ENCODE results near the gene SLC37A3. TPM values are rescaled to one million over a fixed set of nuclear protein-coding genes. Genes with fewer than 3 reads are reported as not detected.
"Not testable (repeated sequence)": the region's sequence is repeated elsewhere in the genome, so short reads cannot be mapped to it uniquely, and the experiment has no call there.

Gene SLC37A3
- total RNA-seq, 5 donors from 2014 or later (not counting 1 experiment from before 2014, with no cell fraction given), result 23.2 to 50.5 (median 38.1) TPM

DNA sequence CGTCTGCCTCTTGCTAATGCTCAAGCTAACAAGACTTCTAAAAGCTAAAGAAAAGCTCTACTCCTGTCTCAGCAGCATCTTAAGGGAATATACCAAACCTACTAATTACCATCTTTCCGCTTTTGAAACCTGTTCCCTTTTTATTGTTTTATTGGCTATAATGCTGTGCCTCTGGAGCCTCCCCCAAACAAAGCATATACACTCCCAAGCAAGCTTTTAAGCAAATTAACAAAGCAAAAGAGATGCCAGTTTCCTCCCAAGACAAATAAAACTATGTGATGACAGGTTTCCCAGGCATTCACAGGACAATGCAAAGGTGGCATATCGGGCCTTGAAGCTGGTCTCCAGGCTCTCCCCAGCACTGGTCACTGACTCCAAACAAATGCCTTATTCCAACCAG lies 52.9 kb downstream of the SLC37A3 start:
- DNase-seq, result no peak
- 78% methylated on average over 1 of the region's 3 CpGs for WGBS (ENCODE audit: insufficient coverage)
- H3K27me3 Mint-ChIP-seq, result no peaks in the 10 kb centered on the region

DNA sequence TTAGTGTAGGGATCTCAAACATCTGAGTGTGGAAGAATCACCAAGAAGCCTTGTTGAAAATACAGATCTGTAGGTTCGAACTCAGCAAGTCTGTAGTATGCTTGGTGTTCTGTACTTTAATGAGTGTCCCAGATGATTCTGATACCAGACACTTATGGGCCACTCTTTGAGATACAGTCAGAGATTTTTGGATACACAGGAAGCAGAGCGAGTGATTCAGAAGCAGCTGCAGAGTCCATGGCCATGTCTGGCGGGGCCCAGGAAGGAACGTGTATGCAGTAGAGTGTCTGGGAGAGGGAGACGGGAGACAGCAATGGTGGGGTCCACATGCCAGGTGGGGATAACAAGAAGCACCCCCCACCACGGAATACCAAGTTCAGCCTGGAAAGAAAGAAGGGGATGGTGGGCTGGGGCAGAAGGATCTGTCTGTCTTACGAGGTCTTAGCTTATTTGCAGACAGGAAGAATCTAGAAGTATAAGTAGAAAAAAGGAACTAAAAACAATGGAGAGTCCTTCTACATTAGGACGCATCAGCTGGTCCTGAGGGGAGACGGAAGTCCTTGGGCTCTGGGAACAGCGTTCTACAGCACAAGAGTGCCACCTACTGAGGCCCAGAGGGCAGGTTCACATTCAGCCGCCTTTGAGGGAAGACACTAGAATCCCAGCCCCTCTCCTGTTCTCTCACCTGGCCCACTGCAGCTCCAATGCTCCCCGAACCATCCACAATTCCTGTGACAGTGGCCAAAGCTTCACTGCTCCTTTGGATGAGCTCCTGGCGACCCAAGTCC lies 55.4 kb downstream of the SLC37A3 start:
- no peak overlapping the region for H3K4me3 Mint-ChIP-seq
- ChIA-PET CTCF (no interaction called here), POLR2A (no interaction called here)
- no peaks in the 10 kb centered on the region for H3K9me3 Mint-ChIP-seq
- peaks cover 51% of the 10 kb centered on the region for H3K36me3 Mint-ChIP-seq
- no peaks in the 10 kb centered on the region for H3K27me3 Mint-ChIP-seq
- peak in 3 of 35 experiments; percentile 4 to 24 (median 18) for DNase-seq
- Histone ChIP-seq H3K4me3 (ENCODE audit: control insufficient read depth in 1 of 2, extremely low read depth in 1 of 2, low read length in 1 of 2) (no peak overlapping the region), H3K27ac (ENCODE audit: low read length) (no peak overlapping the region), H3K9me3 (no peaks in the 10 kb centered on the region), H3K4me1 (ENCODE audit: control insufficient read depth in 1 of 2, extremely low read depth in 1 of 2, insufficient read depth in 2 of 2, low read length in 2 of 2) (no peaks in the 10 kb centered on the region), H3K36me3 (ENCODE audit: control insufficient read depth in 2 of 2, extremely low read depth in 1 of 2, insufficient read depth in 1 of 2, low read length in 1 of 2) (peaks cover 6 to 52% of the 10 kb centered on the region in 2 donors), H3K27me3 (replicated peaks in 1 of 2; ENCODE audit: control insufficient read depth in 2 of 2, extremely low read depth in 1 of 2, insufficient read depth in 2 of 2, low read length in 1 of 2) (no peaks in the 10 kb centered on the region)
- 88% methylated on average over 9 of the region's 13 CpGs for WGBS (ENCODE audit: insufficient coverage)
- no peak for ATAC-seq (replicated peaks in 1 of 4)
- H3K27ac Mint-ChIP-seq, result no peak overlapping the region
- no peaks in the 10 kb centered on the region for H3K4me1 Mint-ChIP-seq

More for the DNA sequence above, 52.9 kb downstream of the SLC37A3 start:
- Histone ChIP-seq H3K27me3 (replicated peaks in 1 of 2; ENCODE audit: control insufficient read depth in 2 of 2, extremely low read depth in 1 of 2, insufficient read depth in 2 of 2, low read length in 1 of 2) (no peaks in the 10 kb centered on the region), H3K9me3 (no peaks in the 10 kb centered on the region), H3K36me3 (ENCODE audit: control insufficient read depth in 2 of 2, extremely low read depth in 1 of 2, insufficient read depth in 1 of 2, low read length in 1 of 2) (peaks cover 6 to 71% of the 10 kb centered on the region in 2 donors), H3K27ac (ENCODE audit: low read length) (no peak overlapping the region), H3K4me3 (ENCODE audit: control insufficient read depth in 1 of 2, extremely low read depth in 1 of 2, low read length in 1 of 2) (no peak overlapping the region), H3K4me1 (ENCODE audit: control insufficient read depth in 1 of 2, extremely low read depth in 1 of 2, insufficient read depth in 2 of 2, low read length in 2 of 2) (no peaks in the 10 kb centered on the region)
- Mint-ChIP-seq H3K4me1 (peaks cover 0 to 1% (median 0%) of the 10 kb centered on the region in 3 donors), H3K27ac (no peak overlapping the region), H3K9me3 (no peaks in the 10 kb centered on the region), H3K4me3 (no peak overlapping the region), H3K36me3 (peaks cover 56% of the 10 kb centered on the region)
- ChIA-PET POLR2A (interaction anchor here (0.5 to 0.7 kb wide), 3 partner anchors 78 to 124 kb away, joined by 3 to 9 read pairs (median 4); no protein-coding TSS in a partner anchor), CTCF (no interaction called here)
- no peak for ATAC-seq (replicated peaks in 1 of 4)

DNA sequence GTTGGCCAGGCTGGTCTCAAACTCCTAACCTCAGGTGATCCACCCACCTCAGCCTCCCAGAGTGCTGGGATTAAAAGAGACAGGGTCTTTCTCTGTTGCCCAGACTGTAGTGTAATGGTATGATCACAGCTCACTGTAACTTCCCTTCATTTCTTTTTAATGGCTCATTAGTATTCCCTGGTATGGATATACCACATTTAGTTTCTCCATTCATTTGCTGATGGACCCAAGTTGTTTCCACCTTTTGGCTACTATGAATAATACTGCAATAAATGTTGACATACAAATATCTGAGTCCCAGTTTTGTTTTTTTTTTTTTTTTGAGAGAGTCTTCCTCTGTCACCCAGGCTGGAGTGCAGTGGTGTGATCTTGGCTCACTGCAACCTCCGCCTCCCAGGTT lies 59.4 kb downstream of the SLC37A3 start:
- H3K4me3 ChIP-seq (ENCODE audit: control insufficient read depth in 1 of 2, extremely low read depth in 1 of 2, low read length in 1 of 2); H3K27ac ChIP-seq (ENCODE audit: low read length); H3K27me3 ChIP-seq (replicated peaks in 1 of 2; ENCODE audit: control insufficient read depth in 2 of 2, extremely low read depth in 1 of 2, insufficient read depth in 2 of 2, low read length in 1 of 2); H3K27me3 Mint-ChIP-seq; ATAC-seq (replicated peaks in 1 of 4); DNase-seq; CTCF ChIA-PET; H3K4me1 Mint-ChIP-seq; H3K4me1 ChIP-seq (ENCODE audit: control insufficient read depth in 1 of 2, extremely low read depth in 1 of 2, insufficient read depth in 2 of 2, low read length in 2 of 2); H3K9me3 Mint-ChIP-seq; H3K9me3 ChIP-seq; H3K4me3 Mint-ChIP-seq; H3K27ac Mint-ChIP-seq; POLR2A ChIA-PET: not testable (repeated sequence)
- H3K36me3 Mint-ChIP-seq, result peaks cover 59% of the 10 kb centered on the region
- peaks cover 6 to 50% of the 10 kb centered on the region in 2 donors for H3K36me3 ChIP-seq (ENCODE audit: control insufficient read depth in 2 of 2, extremely low read depth in 1 of 2, insufficient read depth in 1 of 2, low read length in 1 of 2)
- WGBS (ENCODE audit: insufficient coverage), result no CpG with 5 or more reads among the region's 1 CpG

DNA sequence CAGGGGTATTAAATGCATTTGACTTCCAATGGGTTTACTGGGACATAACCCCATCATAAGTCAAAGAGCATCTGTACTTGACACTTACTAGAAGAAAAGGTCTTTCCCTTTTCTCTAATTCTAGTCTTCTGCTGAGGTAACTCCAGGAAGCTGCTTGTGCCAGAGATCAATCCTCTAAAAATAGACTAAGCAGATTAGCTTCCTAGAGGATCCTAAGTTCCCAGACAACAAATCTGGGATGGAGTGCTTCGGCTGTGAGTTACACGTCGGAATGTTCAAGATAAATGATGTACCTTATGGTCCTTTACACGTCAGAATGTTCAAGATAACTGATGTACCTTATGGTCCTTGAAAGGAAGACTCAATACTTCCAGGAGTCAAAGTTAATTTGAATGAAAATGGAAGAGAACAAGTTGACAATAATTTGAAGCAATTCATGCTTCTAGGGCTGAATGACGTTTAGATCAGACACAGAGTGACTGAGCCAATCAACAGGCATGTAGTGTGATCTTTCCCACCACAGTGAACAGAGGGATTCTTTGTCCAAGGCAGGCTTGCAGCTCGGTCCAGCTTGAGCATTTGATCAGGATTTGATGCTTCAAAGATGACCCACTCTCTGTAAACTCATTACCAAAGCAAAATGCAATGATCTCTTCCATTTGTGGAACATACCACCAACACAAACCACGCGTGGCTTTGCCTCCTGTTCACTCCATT lies 63.8 kb downstream of the SLC37A3 start:
- Mint-ChIP-seq H3K4me1 (peaks cover 0 to 5% (median 0%) of the 10 kb centered on the region in 3 donors), H3K27ac (no peak overlapping the region), H3K4me3 (no peak overlapping the region), H3K27me3 (no peaks in the 10 kb centered on the region), H3K36me3 (peaks cover 34% of the 10 kb centered on the region), H3K9me3 (no peaks in the 10 kb centered on the region)
- Histone ChIP-seq H3K27me3 (replicated peaks in 1 of 2; ENCODE audit: control insufficient read depth in 2 of 2, extremely low read depth in 1 of 2, insufficient read depth in 2 of 2, low read length in 1 of 2) (no peaks in the 10 kb centered on the region), H3K4me1 (ENCODE audit: control insufficient read depth in 1 of 2, extremely low read depth in 1 of 2, insufficient read depth in 2 of 2, low read length in 2 of 2) (no peaks in the 10 kb centered on the region), H3K36me3 (ENCODE audit: control insufficient read depth in 2 of 2, extremely low read depth in 1 of 2, insufficient read depth in 1 of 2, low read length in 1 of 2) (peaks cover 0 to 27% of the 10 kb centered on the region in 2 donors), H3K27ac (ENCODE audit: low read length) (no peak overlapping the region), H3K9me3 (no peaks in the 10 kb centered on the region), H3K4me3 (ENCODE audit: control insufficient read depth in 1 of 2, extremely low read depth in 1 of 2, low read length in 1 of 2) (no peak overlapping the region)
- 91% methylated on average over 7 of the region's 8 CpGs for WGBS (ENCODE audit: insufficient coverage)
- POLR2A ChIA-PET, result no interaction called here
- DNase-seq, result no peak
- CTCF ChIA-PET, result no interaction called here
- ATAC-seq (replicated peaks in 1 of 4), result no peak

DNA sequence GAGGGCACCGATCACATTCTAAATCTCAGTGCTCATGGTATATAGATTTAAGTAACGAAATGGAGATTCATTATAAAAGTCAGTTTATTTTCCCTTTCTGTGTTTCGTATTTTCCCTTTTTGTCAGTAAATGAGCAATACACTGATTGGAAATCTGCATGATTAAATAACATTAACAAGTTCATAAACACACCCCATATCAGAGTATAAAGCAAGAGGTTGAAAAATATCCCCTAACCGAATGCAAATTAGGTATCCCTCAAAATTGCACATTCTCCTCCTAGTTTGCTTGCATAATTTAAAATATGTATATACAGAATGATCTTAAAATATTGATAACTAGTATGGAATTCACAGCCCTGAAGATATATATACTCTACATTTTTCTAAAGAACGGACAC lies 64.6 kb downstream of the SLC37A3 start:
- ATAC-seq (replicated peaks in 1 of 4), result no peak
- Mint-ChIP-seq H3K27me3 (no peaks in the 10 kb centered on the region), H3K4me1 (peaks cover 0 to 5% (median 0%) of the 10 kb centered on the region in 3 donors), H3K9me3 (no peaks in the 10 kb centered on the region), H3K27ac (no peak overlapping the region), H3K4me3 (no peak overlapping the region), H3K36me3 (peaks cover 33% of the 10 kb centered on the region)
- Histone ChIP-seq H3K4me3 (ENCODE audit: control insufficient read depth in 1 of 2, extremely low read depth in 1 of 2, low read length in 1 of 2) (no peak overlapping the region), H3K27ac (ENCODE audit: low read length) (no peak overlapping the region), H3K27me3 (replicated peaks in 1 of 2; ENCODE audit: control insufficient read depth in 2 of 2, extremely low read depth in 1 of 2, insufficient read depth in 2 of 2, low read length in 1 of 2) (no peaks in the 10 kb centered on the region), H3K4me1 (ENCODE audit: control insufficient read depth in 1 of 2, extremely low read depth in 1 of 2, insufficient read depth in 2 of 2, low read length in 2 of 2) (no peaks in the 10 kb centered on the region), H3K9me3 (no peaks in the 10 kb centered on the region), H3K36me3 (ENCODE audit: control insufficient read depth in 2 of 2, extremely low read depth in 1 of 2, insufficient read depth in 1 of 2, low read length in 1 of 2) (peaks cover 0 to 27% of the 10 kb centered on the region in 2 donors)
- DNase-seq, result no peak
- WGBS (ENCODE audit: insufficient coverage), result no CpG with 5 or more reads among the region's 5 CpGs
- POLR2A ChIA-PET, result no interaction called here
- CTCF ChIA-PET, result no interaction called here

DNA sequence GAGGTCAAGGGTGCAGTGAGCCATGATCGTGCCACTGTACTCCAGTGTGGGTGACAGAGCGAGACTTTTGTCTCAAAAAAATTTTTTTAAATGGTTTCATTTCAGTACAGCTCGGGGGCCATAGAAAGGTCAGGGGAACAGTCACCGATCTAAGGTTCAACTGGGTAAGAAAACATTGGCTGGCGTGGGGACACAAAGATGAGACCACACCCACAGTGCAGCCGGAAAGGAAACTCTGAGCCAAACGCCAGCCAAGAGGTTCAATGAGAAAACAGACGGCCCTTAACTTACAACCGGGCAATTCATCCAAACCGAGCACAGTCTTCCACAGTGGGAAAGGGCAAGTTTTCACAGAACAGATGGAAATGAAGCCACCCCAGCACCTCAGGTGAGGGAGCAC lies 65.1 kb downstream of the SLC37A3 start:
- Mint-ChIP-seq H3K27me3 (no peaks in the 10 kb centered on the region), H3K4me3 (no peak overlapping the region), H3K27ac (no peak overlapping the region), H3K36me3 (peaks cover 33% of the 10 kb centered on the region), H3K4me1 (peaks cover 0 to 5% (median 0%) of the 10 kb centered on the region in 3 donors), H3K9me3 (no peaks in the 10 kb centered on the region)
- ChIA-PET CTCF (no interaction called here), POLR2A (no interaction called here)
- H3K4me3 ChIP-seq (ENCODE audit: control insufficient read depth in 1 of 2, extremely low read depth in 1 of 2, low read length in 1 of 2), result no peak overlapping the region
- ATAC-seq (replicated peaks in 1 of 4) (no peak), DNase-seq (no peak)
- H3K4me1 ChIP-seq (ENCODE audit: control insufficient read depth in 1 of 2, extremely low read depth in 1 of 2, insufficient read depth in 2 of 2, low read length in 2 of 2), result no peaks in the 10 kb centered on the region
- no peaks in the 10 kb centered on the region for H3K9me3 ChIP-seq
- no peaks in the 10 kb centered on the region for H3K27me3 ChIP-seq (replicated peaks in 1 of 2; ENCODE audit: control insufficient read depth in 2 of 2, extremely low read depth in 1 of 2, insufficient read depth in 2 of 2, low read length in 1 of 2)
- H3K36me3 ChIP-seq (ENCODE audit: control insufficient read depth in 2 of 2, extremely low read depth in 1 of 2, insufficient read depth in 1 of 2, low read length in 1 of 2), result peaks cover 0 to 27% of the 10 kb centered on the region in 2 donors
- H3K27ac ChIP-seq (ENCODE audit: low read length), result no peak overlapping the region
- WGBS (ENCODE audit: insufficient coverage), result 92% methylated on average over 10 of the region's 10 CpGs

All from T-cell (primary cell).